Skin epidermis (tissue), 12 donors: ENCODE measurements around the gene VSIG4.
"Not testable (repeated sequence)": the region's sequence is repeated elsewhere in the genome, so short reads cannot be mapped to it uniquely, and the experiment has no call there.

Experiments used
- H3K27ac ChIP-seq, 21 experiments: fragments of 200-600 bp; sonication (generic) in 11 of 21; one replicate each; pipeline ENCODE4 v1.5.0; 2020; ENCODE audit warnings: mild to moderate bottlenecking in 3 of 21, inconsistent platforms in 2 of 21, moderate library complexity in 2 of 21
- H3K4me3 ChIP-seq, 7 experiments: fragments of 200-600 bp; sonication (generic) in 2 of 7; one replicate each; pipeline ENCODE4 v1.5.0; 2020; ENCODE audit warnings: inconsistent platforms in 2 of 7, mild to moderate bottlenecking in 2 of 7, moderate library complexity in 1 of 7

The VSIG4 gene

DNA sequence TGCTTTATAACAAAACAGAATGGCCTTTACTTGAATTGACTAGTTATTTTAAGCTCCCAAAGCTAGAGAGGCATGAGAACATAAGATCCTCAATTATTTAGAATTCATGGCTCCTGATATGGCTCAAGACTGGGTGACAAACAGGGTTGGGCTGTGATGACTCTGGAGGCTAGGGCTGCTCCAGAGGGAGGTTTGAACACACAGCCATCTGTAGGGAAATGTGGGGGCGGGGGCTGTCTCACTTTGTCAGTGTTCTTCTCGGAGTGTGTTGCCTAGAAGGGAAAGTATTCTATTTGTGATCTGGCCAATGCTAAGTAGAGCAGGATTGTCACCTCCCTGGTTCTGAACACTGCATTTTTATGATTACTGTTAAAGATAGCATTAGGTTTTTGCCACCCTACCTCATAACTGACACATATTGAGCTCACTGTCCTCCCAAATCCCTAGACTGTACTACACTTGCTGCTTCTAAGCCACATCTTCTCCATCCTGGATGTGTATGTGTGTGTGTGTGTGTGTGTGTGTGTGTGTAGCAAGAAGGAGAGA lies 45.9 kb downstream of the VSIG4 start:
- no peak overlapping the region for H3K4me3 ChIP-seq
- no peak overlapping the region for H3K27ac ChIP-seq

DNA sequence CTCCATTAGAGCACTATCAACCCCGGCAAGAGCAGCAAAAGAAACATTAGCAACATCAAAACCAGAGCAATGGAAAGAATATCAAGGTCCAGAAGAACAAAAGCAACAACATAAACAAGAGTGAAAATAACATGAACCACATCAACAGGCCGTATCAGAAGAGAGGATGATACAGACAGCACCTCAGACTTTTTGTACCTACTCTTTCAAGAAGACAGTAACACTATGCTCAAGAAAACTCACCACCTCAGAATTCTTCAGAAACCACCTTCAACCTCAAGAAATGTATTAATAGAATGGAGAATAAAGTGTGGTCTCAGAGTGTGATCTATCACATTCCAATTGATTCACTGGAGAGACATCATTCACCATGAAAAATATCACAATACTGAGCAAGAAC lies 46.5 kb downstream of the VSIG4 start:
- Histone ChIP-seq H3K27ac (no peak overlapping the region), H3K4me3 (no peak overlapping the region)

DNA sequence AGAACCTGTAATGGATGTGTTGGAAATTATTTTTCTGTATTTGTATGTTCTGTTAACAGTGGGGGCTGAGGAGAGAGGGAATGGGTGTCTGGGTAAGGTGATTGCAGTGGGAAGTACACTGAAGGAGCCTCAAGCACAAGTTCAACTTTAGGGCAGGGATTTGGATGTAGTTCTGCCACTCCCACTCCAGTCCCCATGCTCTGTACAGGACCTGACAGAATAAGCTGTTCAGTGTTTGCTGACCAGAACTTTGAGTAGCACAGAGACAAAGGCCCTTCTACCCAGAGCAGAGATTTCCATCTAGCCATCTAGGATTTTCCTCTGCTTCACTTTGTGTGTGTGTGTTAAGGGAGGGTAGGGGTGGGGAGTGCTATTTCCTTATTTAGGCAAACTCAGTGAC lies 49.2 kb downstream of the VSIG4 start:
- Histone ChIP-seq H3K4me3 (no peak overlapping the region), H3K27ac (no peak overlapping the region)

DNA sequence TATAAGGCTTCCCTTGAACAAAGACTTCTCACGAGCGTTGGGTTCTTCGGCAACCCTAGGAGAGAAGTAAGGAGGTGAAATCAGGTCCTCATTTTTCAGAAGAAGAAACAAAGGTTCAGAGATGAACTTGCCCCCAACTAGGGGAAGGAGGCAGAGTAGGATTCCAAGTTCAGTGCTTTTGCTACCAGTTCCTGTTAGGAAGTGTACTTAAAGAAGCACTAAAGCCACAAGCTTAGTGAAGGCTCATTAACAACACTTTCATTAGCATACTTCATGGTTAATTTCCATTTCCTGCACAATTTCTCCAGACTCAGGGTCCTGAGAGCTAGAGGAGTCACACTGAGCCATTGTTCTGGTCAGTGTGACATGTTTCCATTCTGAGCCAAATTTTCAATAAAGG lies 52.1 kb downstream of the VSIG4 start:
- H3K27ac ChIP-seq = no peak overlapping the region
- H3K4me3 ChIP-seq = no peak overlapping the region

DNA sequence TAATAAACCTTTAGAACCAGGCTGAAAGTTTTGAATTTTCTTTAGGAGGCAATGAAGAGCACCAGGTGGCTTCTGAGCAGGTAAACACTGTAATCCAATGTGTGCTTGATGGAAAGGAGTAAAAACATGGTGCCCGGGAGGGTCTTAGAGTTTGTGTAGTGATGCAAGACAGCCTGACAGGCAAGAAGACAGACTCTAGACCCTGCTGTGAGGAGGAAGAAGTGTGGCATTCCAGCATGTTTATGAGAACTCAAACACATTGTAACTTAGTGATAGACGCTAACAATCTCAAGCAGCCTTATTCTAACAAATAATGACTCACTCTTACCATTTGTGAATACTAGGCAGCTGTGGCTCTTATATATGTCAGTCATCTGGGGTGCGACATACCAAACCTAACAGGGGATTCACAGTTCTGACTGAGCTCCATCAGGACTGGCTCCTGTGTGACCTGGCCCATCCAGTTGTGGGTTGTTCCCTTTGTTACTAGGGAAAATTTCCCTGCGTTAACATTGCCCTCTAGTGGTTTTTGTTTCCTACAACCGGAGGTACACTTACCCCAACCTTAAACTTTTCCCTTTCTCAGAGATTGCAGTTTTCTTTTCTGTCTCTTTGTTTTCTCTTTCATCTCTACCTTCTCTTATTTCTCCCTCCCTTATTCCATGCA lies 53.8 kb downstream of the VSIG4 start:
- no peak overlapping the region for H3K4me3 ChIP-seq

DNA sequence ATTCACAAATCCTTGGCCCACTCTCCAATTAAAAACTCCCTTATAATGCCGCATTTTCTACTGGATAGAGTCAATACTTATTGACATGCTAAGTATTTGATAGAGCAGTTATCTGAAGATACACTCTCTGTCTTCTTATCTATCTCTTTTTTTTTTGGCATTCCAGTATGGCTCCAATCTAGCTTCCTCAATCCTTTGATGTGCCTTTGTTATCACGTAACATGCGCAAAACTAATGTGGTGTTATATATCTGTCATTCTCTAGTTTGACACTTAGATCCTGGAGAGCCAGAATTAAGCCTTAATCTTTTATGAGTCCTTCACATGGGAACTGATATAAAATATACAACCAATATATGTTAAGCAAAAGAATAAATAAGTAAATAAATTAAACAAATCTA lies 54.7 kb downstream of the VSIG4 start:
- H3K27ac ChIP-seq = no peak overlapping the region

More for the DNA sequence above, 53.8 kb downstream of the VSIG4 start:
- no peak overlapping the region for H3K27ac ChIP-seq

DNA sequence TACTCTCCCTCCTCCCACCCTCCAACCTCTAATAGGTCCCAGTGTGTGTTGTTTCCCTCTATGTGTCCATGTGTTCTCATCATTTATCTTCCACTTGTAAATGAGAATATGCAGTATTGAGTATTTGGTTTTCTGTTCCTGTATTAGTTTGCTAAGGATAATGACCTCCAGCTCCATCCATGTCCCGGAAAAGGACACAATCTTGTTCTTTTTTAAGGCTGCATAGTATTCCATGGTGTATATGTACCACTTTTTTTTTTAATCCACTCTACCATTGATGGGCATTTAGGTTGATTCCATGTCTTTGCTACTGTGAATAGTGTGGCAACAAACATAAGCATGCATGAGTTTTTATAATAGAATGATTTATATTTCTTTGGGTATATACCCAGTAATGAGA lies 62.7 kb downstream of the VSIG4 start:
- H3K27ac ChIP-seq, H3K4me3 ChIP-seq: not testable (repeated sequence)

More for the DNA sequence above, 54.7 kb downstream of the VSIG4 start:
- H3K4me3 ChIP-seq = no peak overlapping the region

DNA sequence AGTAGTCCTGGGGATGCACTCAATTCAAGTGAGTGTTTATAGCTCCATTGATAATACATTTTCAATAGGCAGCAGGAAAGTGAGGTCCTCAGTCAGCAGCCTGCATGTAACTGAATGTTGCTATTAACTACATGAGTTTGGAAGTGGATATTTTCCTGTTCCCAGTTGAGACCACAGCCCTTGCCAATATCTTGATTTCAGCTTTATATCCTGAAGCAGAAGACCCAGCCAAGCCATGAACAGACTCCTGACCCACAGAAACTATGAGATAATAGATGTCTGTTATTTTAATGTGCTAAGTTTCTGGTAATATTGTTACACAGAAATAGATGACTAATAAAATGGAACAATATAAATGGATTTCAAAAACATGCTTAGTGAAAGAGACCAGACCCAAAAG lies 63.7 kb downstream of the VSIG4 start:
- H3K27ac ChIP-seq = no peak overlapping the region
- no peak overlapping the region for H3K4me3 ChIP-seq

DNA sequence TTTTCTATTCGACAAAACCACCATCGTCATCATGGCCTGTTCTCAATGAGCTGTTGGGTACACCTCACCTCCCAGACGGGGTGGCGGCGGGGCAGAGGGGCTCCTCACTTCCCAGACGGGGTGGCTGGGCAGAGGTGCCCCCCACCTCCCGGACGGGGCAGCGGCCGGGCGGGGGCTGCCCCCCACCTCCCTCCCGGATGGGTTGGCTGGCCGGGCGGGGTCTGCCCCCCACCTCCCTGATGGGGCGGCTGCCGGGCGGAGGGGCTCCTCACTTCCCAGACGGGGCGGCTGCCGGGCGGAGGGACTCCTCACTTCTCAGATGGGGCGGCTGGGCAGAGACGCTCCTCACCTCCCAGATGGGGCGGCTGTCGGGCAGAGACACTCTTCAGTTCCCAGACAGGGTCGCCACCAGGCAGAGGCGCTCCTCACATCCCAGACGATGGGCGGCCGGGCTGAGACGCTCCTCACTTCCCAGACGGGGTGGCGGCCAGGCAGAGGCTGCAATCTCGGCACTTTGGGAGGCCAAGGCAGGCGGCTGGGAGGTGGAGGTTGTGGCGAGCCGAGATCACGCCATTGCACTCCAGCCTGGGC lies 64.6 kb downstream of the VSIG4 start:
- H3K27ac ChIP-seq, H3K4me3 ChIP-seq: not testable (repeated sequence)
